ENCODE data around the gene ADAM33. TPM values are rescaled to one million over a fixed set of nuclear protein-coding genes. Genes with fewer than 3 reads are reported as not detected.
A peak's percentile ranks its signal among the peaks of the same experiment; 100 is the strongest.

Gene ADAM33
- total and polyA plus RNA-seq, 2 of the 13 experiments (the other 11 are each of a cell fraction or from before 2014, with no cell fraction given), result not detected

- TF ChIP-seq HNF1B (CRISPR knock-in tag; IDR thresholded peaks at IDR 0.05) (0 out of 2 replicates have a peak, but pooled peaks have one; percentile 37), ZBTB38 (CRISPR knock-in tag; IDR thresholded peaks at IDR 0.05) (no peak), HNRNPH1 (optimal IDR thresholded peaks at IDR 0.05; ENCODE audit: low read depth, low read length) (no peak), ZMAT5 (CRISPR knock-in tag; IDR thresholded peaks at IDR 0.05; ENCODE audit: borderline replicate concordance, low read depth) (no peak), CSRNP2 (CRISPR knock-in tag; conservative IDR thresholded peaks at IDR 0.05; ENCODE audit: low read depth) (no peak), ZNF414 (CRISPR knock-in tag; IDR thresholded peaks at IDR 0.05) (no peak), KDM1A (CRISPR knock-in tag; IDR thresholded peaks at IDR 0.05) (no peak), MEIS2 (CRISPR knock-in tag; IDR thresholded peaks at IDR 0.05) (no peak), RBFOX2 (IDR thresholded peaks at IDR 0.05; ENCODE audit: low read depth, low read length) (no peak), MAFG (CRISPR knock-in tag; IDR thresholded peaks at IDR 0.05) (no peak), ZNF33A (CRISPR knock-in tag; IDR thresholded peaks at IDR 0.05; ENCODE audit: borderline replicate concordance) (no peak), ZNF512B (CRISPR knock-in tag; IDR thresholded peaks at IDR 0.05; ENCODE audit: borderline replicate concordance) (no peak), ZNF841 (CRISPR knock-in tag; IDR thresholded peaks at IDR 0.05; ENCODE audit: borderline replicate concordance) (no peak), ZIK1 (CRISPR knock-in tag; IDR thresholded peaks at IDR 0.05; ENCODE audit: borderline replicate concordance, low read depth) (no peak), PRDM15 (CRISPR knock-in tag; IDR thresholded peaks at IDR 0.05) (peak; percentile 87), PHB2 (IDR thresholded peaks at IDR 0.05; ENCODE audit: partially characterized antibody) (no peak), ZSCAN12 (CRISPR knock-in tag; IDR thresholded peaks at IDR 0.05) (no peak), RBAK (CRISPR knock-in tag; IDR thresholded peaks at IDR 0.05) (no peak)
These were observed 27.3 kb downstream of the ADAM33 start (continued) for GRCh38 chr20:3654326-3655130.
